ENCODE results near the gene MFSD6.

- no peak for TF ChIP-seq CTCF (IDR thresholded peaks at IDR 0.05; ENCODE audit: low read depth, low read length, poor library complexity, severe bottlenecking)
- TF ChIP-seq EZH2phosphoT487 (IDR thresholded peaks at IDR 0.05; ENCODE audit: borderline replicate concordance, low read length), result no peak
Measured at GRCh38 chr2:190402986-190403603, 5.1 kb upstream of the MFSD6 start.
